Mesendoderm (in vitro differentiated cells): ENCODE data around the gene LETM1. TPM values are rescaled to one million over a fixed set of nuclear protein-coding genes. Genes with fewer than 3 reads are reported as not detected.

ENCODE experiments used
- DNase-seq: peaks from one replicate; pipeline ENCODE4 v3.0.0; 2013
- H2AK5ac ChIP-seq: 2 replicates; pipeline ENCODE4 v1.6.1; 2013; ENCODE audit warnings: low read length, inconsistent platforms
- H2BK120ac ChIP-seq: 2 replicates; pipeline ENCODE4 v1.6.1; 2013; ENCODE audit warnings: low read depth, mild to moderate bottlenecking, low read length, moderate library complexity, mixed read lengths
- H2BK15ac ChIP-seq: replicated peaks from 2 replicates; pipeline ENCODE4 v1.6.1; 2013; ENCODE audit warnings: low read depth, mild to moderate bottlenecking, moderate library complexity
- H2BK5ac ChIP-seq: 2 replicates; pipeline ENCODE4 v1.6.1; 2013; ENCODE audit warnings: low read length, inconsistent platforms
- H3K18ac ChIP-seq: 2 replicates; pipeline ENCODE4 v1.6.1; 2013; ENCODE audit warnings: mild to moderate bottlenecking, low read length, mixed read lengths
- H3K23ac ChIP-seq: one replicate; pipeline ENCODE4 v1.6.1; 2013; ENCODE audit warnings: low read length
- H3K27ac ChIP-seq: 2 replicates; pipeline ENCODE4 v1.5.1; 2013; ENCODE audit warnings: low read depth, mild to moderate bottlenecking, inconsistent platforms, low read length, moderate library complexity
- H3K27me3 ChIP-seq: 2 replicates; pipeline ENCODE4 v1.6.1; 2013; ENCODE audit warnings: low read length, control low read depth, mild to moderate bottlenecking, inconsistent platforms; ENCODE audit not compliant: insufficient read depth, poor library complexity
- H3K36me3 ChIP-seq: 2 replicates; pipeline ENCODE4 v1.6.1; 2013; ENCODE audit warnings: low read length, inconsistent platforms; ENCODE audit not compliant: control insufficient read depth, insufficient read depth
- H3K4ac ChIP-seq: one replicate; pipeline ENCODE4 v1.6.1; 2013; ENCODE audit warnings: low read depth, mild to moderate bottlenecking, low read length, moderate library complexity
- H3K4me1 ChIP-seq: 2 replicates; pipeline ENCODE4 v1.6.1; 2013; ENCODE audit warnings: low read depth, low read length, inconsistent platforms; ENCODE audit not compliant: control insufficient read depth
- H3K4me2 ChIP-seq: 2 replicates; pipeline ENCODE4 v1.6.1; 2013; ENCODE audit warnings: low read length
- H3K4me3 ChIP-seq: 2 replicates; pipeline ENCODE4 v1.5.1; 2013; ENCODE audit warnings: mild to moderate bottlenecking, low read length
- H3K56ac ChIP-seq: one replicate; pipeline ENCODE4 v1.6.1; 2013; ENCODE audit warnings: low read length
- H3K79me1 ChIP-seq: 2 replicates; pipeline ENCODE4 v1.6.1; 2013; ENCODE audit warnings: low read length, inconsistent platforms
- H3K79me2 ChIP-seq: 2 replicates; pipeline ENCODE4 v1.6.1; 2013; ENCODE audit warnings: mild to moderate bottlenecking, low read length; ENCODE audit not compliant: control insufficient read depth, insufficient read depth
- H3K9ac ChIP-seq: 2 replicates; pipeline ENCODE4 v1.6.1; 2013; ENCODE audit warnings: low read length, inconsistent platforms
- H4K5ac ChIP-seq: one replicate; pipeline ENCODE4 v1.6.1; 2013; ENCODE audit warnings: low read length
- H4K8ac ChIP-seq: one replicate; pipeline ENCODE4 v1.6.1; 2013; ENCODE audit warnings: low read depth, mild to moderate bottlenecking, control low read depth, low read length, moderate library complexity
- WGBS: extraction: QIAGEN DNeasy Blood & Tissue Kit; methylation state at CpG from one replicate; pipeline ENCODE4 v1.1.7; 2013; ENCODE audit warnings: low lambda C conversion rate, missing lambda C conversion rate; ENCODE audit not compliant: insufficient coverage; ENCODE audit errors: extremely low coverage; 5-methylcytosine and 5-hydroxymethylcytosine counted together
- polyA plus RNA-seq, 2 experiments: library from polyadenylated mRNA; stranded (reverse); fragments of 200-250 nt; gene quantifications; one replicate each; pipeline ENCODE4 v1.2.3, GENCODE V29; 2013

Gene LETM1
- 21.4 TPM for polyA plus RNA-seq (2013, experiment 1 of 2)
- 21.8 TPM for polyA plus RNA-seq (2013, experiment 2 of 2)

- Histone ChIP-seq H3K4me3 (peak within 1 kb of the TSS; percentile 84), H3K18ac (peak within 1 kb of the TSS; percentile 76), H4K5ac (no peak within 1 kb of the TSS), H4K8ac (no peak within 1 kb of the TSS), H3K4ac (peak within 1 kb of the TSS; percentile 62), H3K27ac (peak within 1 kb of the TSS; percentile 62), H3K4me1 (peaks cover 2% of the 10 kb centered on the region), H3K23ac (peak within 1 kb of the TSS; percentile 76), H3K27me3 (peaks cover 4% of the 10 kb centered on the region), H3K79me1 (peaks cover 22% of the 10 kb centered on the region), H3K36me3 (no peaks in the 10 kb centered on the region), H3K4me2 (peak within 1 kb of the TSS; percentile 99), H3K79me2 (peaks cover 25% of the 10 kb centered on the region), H2BK5ac (no peak within 1 kb of the TSS), H3K9ac (peak within 1 kb of the TSS; percentile 93), H2BK120ac (no peak within 1 kb of the TSS), H3K56ac (peak within 1 kb of the TSS; percentile 98), H2AK5ac (no peak within 1 kb of the TSS), H2BK15ac (no peak within 1 kb of the TSS)
- DNase-seq: peak; percentile 97
- no CpG with 5 or more reads among the region's 107 CpGs for WGBS
Observed at GRCh38 chr4:1856071-1856942, at the start of gene LETM1. Gene LETM1 (minus strand): TSS chr4:1856156. CDS start chr4:1855950, 206 bp downstream.

DNA sequence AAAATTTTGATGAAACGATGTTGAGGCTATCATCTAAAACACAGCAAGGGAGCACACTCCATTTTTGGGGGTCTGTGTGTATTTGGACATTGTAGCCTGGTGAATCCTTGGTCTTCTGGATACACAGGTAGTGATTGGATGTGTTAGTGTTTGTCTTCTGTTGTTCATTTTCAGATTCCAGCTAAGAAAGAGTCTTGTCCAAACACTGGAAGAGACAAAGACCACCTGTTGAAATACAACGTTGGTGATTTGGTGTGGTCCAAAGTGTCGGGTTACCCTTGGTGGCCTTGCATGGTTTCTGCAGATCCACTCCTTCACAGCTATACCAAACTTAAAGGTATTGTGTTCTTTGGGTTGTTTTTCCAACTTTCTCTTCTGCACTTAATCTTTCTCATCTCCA is 48.1 kb upstream of the LETM1 start:
- Histone ChIP-seq H3K4me2 (no peak overlapping the region), H3K56ac (no peak overlapping the region), H3K79me1 (peaks cover 33% of the 10 kb centered on the region), H2AK5ac (no peak overlapping the region), H3K27me3 (no peaks in the 10 kb centered on the region), H2BK120ac (no peak overlapping the region), H4K5ac (no peak overlapping the region), H2BK5ac (no peak overlapping the region), H2BK15ac (no peak overlapping the region), H3K36me3 (peaks cover 10% of the 10 kb centered on the region), H3K79me2 (peaks cover 19% of the 10 kb centered on the region), H3K27ac (no peak overlapping the region), H4K8ac (no peak overlapping the region), H3K4ac (no peak overlapping the region), H3K23ac (no peak overlapping the region), H3K18ac (no peak overlapping the region), H3K4me3 (no peak overlapping the region), H3K9ac (no peak overlapping the region), H3K4me1 (no peaks in the 10 kb centered on the region)
- WGBS: no CpG with 5 or more reads among the region's 3 CpGs
- DNase-seq: no peak

- Histone ChIP-seq H3K79me2 (peaks cover 18% of the 10 kb centered on the region), H3K4ac (no peak overlapping the region), H3K4me1 (no peaks in the 10 kb centered on the region), H3K79me1 (peaks cover 30% of the 10 kb centered on the region), H3K9ac (no peak overlapping the region), H4K5ac (no peak overlapping the region), H3K36me3 (peaks cover 10% of the 10 kb centered on the region), H3K4me3 (no peak overlapping the region), H3K23ac (no peak overlapping the region), H2BK120ac (no peak overlapping the region), H3K4me2 (no peak overlapping the region), H3K27ac (no peak overlapping the region), H4K8ac (no peak overlapping the region), H2BK5ac (no peak overlapping the region), H3K27me3 (no peaks in the 10 kb centered on the region), H3K18ac (no peak overlapping the region), H2AK5ac (no peak overlapping the region), H2BK15ac (no peak overlapping the region), H3K56ac (no peak overlapping the region)
- no CpG with 5 or more reads among the region's 1 CpG for WGBS
- DNase-seq: no peak
Observed at GRCh38 chr4:1903035-1903434, 47.1 kb upstream of the LETM1 start.

DNA sequence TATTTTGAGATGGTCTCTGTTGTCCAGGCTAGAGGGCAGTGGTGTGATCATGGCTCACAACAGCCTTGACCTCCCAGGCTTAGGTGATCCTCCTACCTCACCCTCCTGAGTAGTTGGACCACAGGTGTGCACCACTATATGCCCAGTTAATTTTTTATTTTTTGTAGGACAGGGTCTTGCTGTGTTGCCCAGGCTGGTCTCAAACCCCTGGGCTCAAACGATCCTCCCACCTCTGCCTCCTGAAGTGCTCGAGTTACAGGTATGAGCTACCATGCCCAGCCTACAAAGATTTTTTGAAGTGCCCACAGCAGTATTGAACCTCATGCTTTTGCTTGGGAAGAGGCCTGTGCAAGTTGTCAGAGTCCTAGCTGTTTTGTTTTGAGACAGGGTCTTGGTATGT is 46.3 kb upstream of the LETM1 start:
- Histone ChIP-seq H4K8ac (no peak overlapping the region), H3K36me3 (peaks cover 10% of the 10 kb centered on the region)

DNA sequence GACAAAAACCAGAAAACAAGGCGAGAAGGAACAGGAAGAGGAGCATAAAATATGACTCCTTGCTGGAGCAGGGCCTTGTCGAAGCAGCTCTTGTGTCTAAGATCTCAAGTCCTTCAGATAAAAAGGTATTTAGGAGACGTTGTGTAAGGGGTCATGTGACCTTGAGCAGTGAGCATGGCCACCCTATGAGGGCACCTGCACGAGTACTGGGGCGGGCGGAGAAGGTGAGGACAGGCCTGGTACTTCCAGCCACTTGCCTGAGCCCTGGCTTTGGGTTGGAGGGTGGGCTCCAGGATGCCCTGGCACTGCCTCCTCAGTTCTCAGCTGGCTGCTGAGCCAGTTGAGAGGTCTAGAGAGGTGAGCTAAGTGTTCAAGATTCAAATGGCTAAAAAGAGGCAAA is 45.2 kb upstream of the LETM1 start:
- Histone ChIP-seq H3K9ac (no peak overlapping the region), H2BK15ac (no peak overlapping the region), H3K23ac (no peak overlapping the region), H3K4ac (no peak overlapping the region), H3K4me2 (no peak overlapping the region), H3K79me2 (peaks cover 17% of the 10 kb centered on the region), H3K36me3 (peaks cover 8% of the 10 kb centered on the region), H3K4me1 (no peaks in the 10 kb centered on the region), H2AK5ac (no peak overlapping the region), H4K8ac (no peak overlapping the region), H2BK120ac (no peak overlapping the region), H2BK5ac (no peak overlapping the region), H3K4me3 (no peak overlapping the region), H3K79me1 (peaks cover 28% of the 10 kb centered on the region), H3K27ac (no peak overlapping the region), H3K18ac (no peak overlapping the region), H3K56ac (no peak overlapping the region), H4K5ac (no peak overlapping the region), H3K27me3 (no peaks in the 10 kb centered on the region)
- WGBS: no CpG with 5 or more reads among the region's 6 CpGs
- no peak for DNase-seq

More for the DNA sequence above, 46.3 kb upstream of the LETM1 start:
- Histone ChIP-seq H3K79me1 (peaks cover 28% of the 10 kb centered on the region), H2AK5ac (no peak overlapping the region), H3K4me1 (no peaks in the 10 kb centered on the region), H3K27me3 (no peaks in the 10 kb centered on the region), H2BK5ac (no peak overlapping the region), H3K18ac (no peak overlapping the region), H3K56ac (no peak overlapping the region), H3K79me2 (peaks cover 17% of the 10 kb centered on the region), H3K23ac (no peak overlapping the region), H3K4ac (no peak overlapping the region), H2BK15ac (no peak overlapping the region), H3K27ac (no peak overlapping the region), H3K4me2 (no peak overlapping the region), H4K5ac (no peak overlapping the region), H2BK120ac (no peak overlapping the region), H3K9ac (no peak overlapping the region), H3K4me3 (no peak overlapping the region)
- WGBS: no CpG with 5 or more reads among the region's 2 CpGs
- DNase-seq: no peak
